Peyer's patch (tissue), 4 donors: ENCODE results near the gene C4orf50. TPM values are rescaled to one million over a fixed set of nuclear protein-coding genes. Genes with fewer than 3 reads are reported as not detected.

Experiments
- DNase-seq, 3 donors: peaks; one replicate each; pipeline ENCODE4 v3.0.0-alpha.2; 2017 to 2019
- H3K27ac ChIP-seq, 4 donors: fragments of 200-600 bp; sonication (generic); one replicate each; pipeline ENCODE4 v1.5.1; 2016 to 2019
- H3K27me3 ChIP-seq, 2 donors: fragments of 200-600 bp; sonication (generic); one replicate each; pipeline ENCODE4 v1.5.1; 2019
- H3K36me3 ChIP-seq, 3 donors: fragments of 200-600 bp; sonication (generic); one replicate each; pipeline ENCODE4 v1.5.1; 2016 to 2019
- H3K4me1 ChIP-seq, 4 donors: fragments of 200-600 bp; sonication (generic); one replicate each; pipeline ENCODE4 v1.5.1; 2016 to 2019
- H3K4me3 ChIP-seq, 4 donors: fragments of 200-600 bp; sonication (generic); 1 replicate in 3 of 4; 2 replicates in 1 of 4; pipeline ENCODE4 v1.5.1; 2016 to 2019; ENCODE audit warnings: mild to moderate bottlenecking in 1 of 4
- H3K9me3 ChIP-seq, 4 donors: fragments of 200-600 bp; sonication (generic); one replicate each; pipeline ENCODE4 v1.5.1; 2016 to 2019; ENCODE audit warnings: mild to moderate bottlenecking in 1 of 4
- CTCF ChIP-seq, 6 experiments: fragments of 450-650 bp in 4 of 6; fragments of 200-600 bp in 2 of 6; sonication (generic) in 1 of 6; IDR thresholded peaks; one replicate each; pipeline ENCODE4 v1.5.1; 2017 to 2019; ENCODE audit warnings: antibody characterized with exemption in 6 of 6, mild to moderate bottlenecking in 3 of 6, moderate library complexity in 1 of 6
- POLR2A ChIP-seq, 2 donors: fragments of 450-650 bp; IDR thresholded peaks; one replicate each; pipeline ENCODE4 v1.5.1; 2017; ENCODE audit warnings: antibody characterized with exemption in 2 of 2, mild to moderate bottlenecking in 2 of 2, moderate library complexity in 2 of 2
- total RNA-seq, 4 donors: library from RNA; depleted of rRNA; stranded (reverse); fragments of >200 nt; gene quantifications; one replicate each; pipeline ENCODE4 v1.1.0, GENCODE V29; 2016

Gene C4orf50
- total RNA-seq, 4 donors from 2014 or later: 0.19 to 0.83 (median 0.40) TPM; not detected in 1

- Histone ChIP-seq H3K27me3 (no peaks in the 10 kb centered on the region), H3K4me1 (no peaks in the 10 kb centered on the region), H3K9me3 (no peaks in the 10 kb centered on the region), H3K36me3 (no peaks in the 10 kb centered on the region), H3K4me3 (no peak overlapping the region), H3K27ac (no peak overlapping the region)
- no peak for DNase-seq
- TF ChIP-seq CTCF (IDR thresholded peaks at IDR 0.05): no peak
- TF ChIP-seq POLR2A (IDR thresholded peaks at IDR 0.05): no peak
Measured at GRCh38 chr4:5969777-5970176, 48.5 kb downstream of the C4orf50 start.

GRCh38 chr4:5969336-5969735, 48.9 kb downstream of the C4orf50 start:
- TF ChIP-seq POLR2A (IDR thresholded peaks at IDR 0.05) (no peak), CTCF (IDR thresholded peaks at IDR 0.05) (no peak)
- no peak overlapping the region for H3K27ac ChIP-seq
- no peak for DNase-seq
- no peaks in the 10 kb centered on the region for H3K4me1 ChIP-seq
- H3K4me3 ChIP-seq: no peak overlapping the region
- no peaks in the 10 kb centered on the region for H3K9me3 ChIP-seq
- no peaks in the 10 kb centered on the region for H3K27me3 ChIP-seq
- no peaks in the 10 kb centered on the region for H3K36me3 ChIP-seq

- H3K4me3 ChIP-seq: no peak overlapping the region
- TF ChIP-seq POLR2A (IDR thresholded peaks at IDR 0.05): no peak
- no peak for TF ChIP-seq CTCF (IDR thresholded peaks at IDR 0.05)
- no peak for DNase-seq
Measured at GRCh38 chr4:5968246-5968645, 50.0 kb downstream of the C4orf50 start.

GRCh38 chr4:5967783-5968182, 50.4 kb downstream of the C4orf50 start:
- TF ChIP-seq CTCF (IDR thresholded peaks at IDR 0.05): no peak
- TF ChIP-seq POLR2A (IDR thresholded peaks at IDR 0.05): no peak
- H3K4me3 ChIP-seq: no peak overlapping the region
- no peaks in the 10 kb centered on the region for H3K4me1 ChIP-seq
- no peaks in the 10 kb centered on the region for H3K36me3 ChIP-seq
- DNase-seq: peak in 1 of 3 donors; percentile 15
- H3K9me3 ChIP-seq: no peaks in the 10 kb centered on the region
- H3K27ac ChIP-seq: no peak overlapping the region
- H3K27me3 ChIP-seq: no peaks in the 10 kb centered on the region

More at GRCh38 chr4:5968246-5968645, 50.0 kb downstream of the C4orf50 start:
- no peaks in the 10 kb centered on the region for H3K9me3 ChIP-seq
- no peaks in the 10 kb centered on the region for H3K4me1 ChIP-seq
- no peaks in the 10 kb centered on the region for H3K36me3 ChIP-seq
- H3K27me3 ChIP-seq: no peaks in the 10 kb centered on the region
- no peak overlapping the region for H3K27ac ChIP-seq

GRCh38 chr4:5965225-5965624, 53.0 kb downstream of the C4orf50 start:
- H3K4me3 ChIP-seq: no peak overlapping the region
- TF ChIP-seq CTCF (IDR thresholded peaks at IDR 0.05): no peak
- no peak for TF ChIP-seq POLR2A (IDR thresholded peaks at IDR 0.05)
- H3K27me3 ChIP-seq: no peaks in the 10 kb centered on the region
- H3K27ac ChIP-seq: no peak overlapping the region
- H3K9me3 ChIP-seq: no peaks in the 10 kb centered on the region
- no peaks in the 10 kb centered on the region for H3K4me1 ChIP-seq
- H3K36me3 ChIP-seq: no peaks in the 10 kb centered on the region
- DNase-seq: peak in 1 of 3 donors; percentile 24

- no peak overlapping the region for H3K27ac ChIP-seq
- H3K36me3 ChIP-seq: no peaks in the 10 kb centered on the region
- H3K4me3 ChIP-seq: no peak overlapping the region
- H3K4me1 ChIP-seq: no peaks in the 10 kb centered on the region
- DNase-seq: peak in 1 of 3 donors; percentile 15
- H3K9me3 ChIP-seq: no peaks in the 10 kb centered on the region
- TF ChIP-seq CTCF (IDR thresholded peaks at IDR 0.05): no peak
- no peak for TF ChIP-seq POLR2A (IDR thresholded peaks at IDR 0.05)
- H3K27me3 ChIP-seq: no peaks in the 10 kb centered on the region
Measured at GRCh38 chr4:5964030-5964429, 54.2 kb downstream of the C4orf50 start.
